MM.1S (cell line): ENCODE results near the gene EEF2K.

Experiments used
- EZH2 ChIP-seq: fragments of 300-600 bp; sonication (generic); optimal IDR thresholded peaks from 2 replicates; pipeline ENCODE3; 2017; ENCODE audit warnings: low read depth, mild to moderate bottlenecking, antibody characterized with exemption, low read length, mixed read lengths
- TF ChIP-seq, protein P1 (sequence below): fragments of 300-600 bp; sonication (generic); IDR thresholded peaks from 2 replicates; pipeline ENCODE4 v1.5.1; 2016; ENCODE audit warnings: antibody characterized with exemption, low read length, mixed read lengths

DNA sequence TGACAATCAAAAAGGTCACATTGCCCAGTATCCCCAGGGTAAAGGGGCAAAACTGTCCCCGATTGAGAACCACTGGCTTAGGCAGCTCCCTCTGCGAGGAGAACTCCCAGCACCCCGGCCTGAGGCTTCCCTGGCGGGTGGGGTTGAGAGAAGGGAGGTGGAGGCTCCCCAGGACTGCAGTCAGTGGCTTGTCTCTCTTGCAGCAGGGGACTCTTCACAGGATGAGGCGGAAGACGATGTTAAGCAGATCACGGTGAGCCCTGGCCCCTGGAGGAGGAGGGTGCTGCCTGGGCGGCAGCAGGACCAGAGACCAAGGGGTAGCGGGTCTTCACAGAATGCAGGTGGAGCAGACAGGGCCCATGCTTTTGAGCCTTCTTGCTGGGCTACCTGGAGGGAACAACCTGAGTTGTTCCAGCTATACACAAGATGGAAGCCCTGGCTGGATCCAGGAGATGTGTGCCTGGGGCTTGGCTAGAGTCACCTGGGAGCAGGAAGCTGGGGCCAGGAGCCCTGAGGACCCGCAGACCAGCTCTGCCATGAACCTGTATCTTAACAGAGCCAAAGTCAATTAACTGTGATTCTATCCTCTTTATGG lies 107.9 kb downstream of the EEF2K start:
- TF ChIP-seq, protein P1, sequence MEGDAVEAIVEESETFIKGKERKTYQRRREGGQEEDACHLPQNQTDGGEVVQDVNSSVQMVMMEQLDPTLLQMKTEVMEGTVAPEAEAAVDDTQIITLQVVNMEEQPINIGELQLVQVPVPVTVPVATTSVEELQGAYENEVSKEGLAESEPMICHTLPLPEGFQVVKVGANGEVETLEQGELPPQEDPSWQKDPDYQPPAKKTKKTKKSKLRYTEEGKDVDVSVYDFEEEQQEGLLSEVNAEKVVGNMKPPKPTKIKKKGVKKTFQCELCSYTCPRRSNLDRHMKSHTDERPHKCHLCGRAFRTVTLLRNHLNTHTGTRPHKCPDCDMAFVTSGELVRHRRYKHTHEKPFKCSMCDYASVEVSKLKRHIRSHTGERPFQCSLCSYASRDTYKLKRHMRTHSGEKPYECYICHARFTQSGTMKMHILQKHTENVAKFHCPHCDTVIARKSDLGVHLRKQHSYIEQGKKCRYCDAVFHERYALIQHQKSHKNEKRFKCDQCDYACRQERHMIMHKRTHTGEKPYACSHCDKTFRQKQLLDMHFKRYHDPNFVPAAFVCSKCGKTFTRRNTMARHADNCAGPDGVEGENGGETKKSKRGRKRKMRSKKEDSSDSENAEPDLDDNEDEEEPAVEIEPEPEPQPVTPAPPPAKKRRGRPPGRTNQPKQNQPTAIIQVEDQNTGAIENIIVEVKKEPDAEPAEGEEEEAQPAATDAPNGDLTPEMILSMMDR: no peak
- no peak for TF ChIP-seq EZH2
